Sciatic nerve (tissue), 2 donors: ENCODE results near the gene MRAP2. TPM values are rescaled to one million over a fixed set of nuclear protein-coding genes. Genes with fewer than 3 reads are reported as not detected.
"Not testable (repeated sequence)": the region's sequence is repeated elsewhere in the genome, so short reads cannot be mapped to it uniquely, and the experiment has no call there.

Experiments used
- ATAC-seq: fragments of 200-7000 bp; cut with Tn5 transposase; one replicate; pipeline ENCODE4 v1.9.1; 2020; ENCODE audit warnings: mild to moderate bottlenecking, moderate library complexity
- DNase-seq: peaks from one replicate; pipeline ENCODE4 v3.0.0-alpha.2; 2020; ENCODE audit warnings: low spot score
- intact Hi-C: fragments of 100-400 bp; cut with DNase I; formaldehyde crosslinking; loops from one replicate; pipeline ENCODE4 v1.14.2; 2022
- total RNA-seq: library from RNA; stranded (reverse); fragmentation: NEBNext Ultra II Directional; extraction: Animal tissue kit (Norgen Biotek cat#: 25700); gene quantifications from one replicate; pipeline ENCODE4 v1.2.1, GENCODE V29; 2021
- donor health status: DM: no; HTN: no; CAD: no.
- donor health status: DM: no; HTN: no; CAD: no.

The MRAP2 gene
- total RNA-seq, 1 donor from 2014 or later: 10.3 TPM

DNA sequence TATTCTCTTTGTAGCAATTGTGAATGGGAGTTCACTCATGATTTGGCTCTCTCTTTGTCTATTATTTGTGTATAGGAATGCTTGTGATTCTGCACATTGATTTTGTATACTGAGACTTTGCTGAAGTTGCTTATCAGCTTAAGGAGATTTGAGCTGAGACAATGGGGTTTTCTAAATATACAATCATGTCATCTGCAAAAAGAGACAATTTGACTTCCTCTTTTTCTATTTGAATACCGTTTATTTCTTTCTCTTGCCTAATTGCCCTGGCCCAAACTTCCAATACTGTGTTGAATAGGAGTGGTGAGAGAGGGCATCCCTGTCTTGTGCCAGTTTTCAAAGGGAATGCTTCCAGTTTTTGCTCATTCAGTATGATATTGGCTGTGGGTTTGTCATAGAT, 77.8 kb downstream of the MRAP2 start:
- intact Hi-C loops, ATAC-seq, DNase-seq: not testable (repeated sequence)

DNA sequence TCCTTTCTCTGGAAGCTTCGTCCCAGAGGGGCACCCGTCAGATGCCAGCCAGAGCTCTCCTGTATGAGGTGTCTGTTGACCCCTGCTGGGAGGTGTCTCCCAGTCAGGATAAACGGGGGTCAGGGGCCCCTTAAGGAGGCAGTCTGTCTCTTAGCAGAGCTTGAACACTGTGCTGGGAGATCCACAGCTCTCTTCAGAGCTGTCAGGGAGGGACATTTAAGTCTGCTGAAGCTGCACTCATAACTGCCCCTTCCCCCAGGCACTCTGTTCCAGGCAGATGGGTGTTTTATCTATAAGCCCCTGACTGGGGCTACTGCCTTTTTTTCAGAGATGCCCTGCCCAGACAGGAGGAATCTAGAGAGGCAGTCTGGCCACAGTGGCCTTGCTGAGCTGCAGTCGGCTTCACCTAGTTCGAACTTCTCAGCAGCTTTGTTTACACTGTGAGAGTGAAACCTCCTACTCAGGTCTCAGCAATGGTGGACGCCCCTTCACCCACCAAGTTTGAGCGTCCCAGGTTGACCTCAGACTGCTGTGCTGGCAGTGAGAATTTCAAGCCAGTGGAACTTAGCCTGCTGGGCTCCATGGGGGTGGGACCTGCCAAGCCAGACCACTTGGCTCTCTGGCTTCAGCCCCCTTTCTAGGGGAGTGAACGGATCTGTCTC, 81.5 kb downstream of the MRAP2 start:
- intact Hi-C loops, ATAC-seq, DNase-seq: not testable (repeated sequence)

DNA sequence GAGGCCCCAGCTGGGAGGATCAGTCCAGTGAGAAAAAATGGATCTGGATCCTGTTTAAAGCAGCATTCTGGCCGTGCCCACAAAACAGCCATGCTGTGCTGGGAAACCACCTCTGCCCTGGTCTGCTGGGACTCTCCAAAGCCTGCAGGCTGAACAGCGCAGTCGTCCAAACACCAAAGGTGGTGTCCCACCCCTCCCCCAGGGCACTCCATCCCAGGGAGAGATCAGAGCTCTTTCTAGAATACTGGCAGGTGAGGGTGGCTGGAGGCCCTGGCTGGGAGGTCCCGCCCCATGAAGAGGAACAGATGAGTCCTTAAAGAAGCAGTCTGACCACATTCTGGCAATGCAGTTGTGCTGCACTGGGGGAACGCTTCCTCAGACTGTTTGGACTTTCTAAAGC, 84.6 kb downstream of the MRAP2 start:
- ATAC-seq (no peak), DNase-seq (no peak)
- intact Hi-C loops: no loop called here

DNA sequence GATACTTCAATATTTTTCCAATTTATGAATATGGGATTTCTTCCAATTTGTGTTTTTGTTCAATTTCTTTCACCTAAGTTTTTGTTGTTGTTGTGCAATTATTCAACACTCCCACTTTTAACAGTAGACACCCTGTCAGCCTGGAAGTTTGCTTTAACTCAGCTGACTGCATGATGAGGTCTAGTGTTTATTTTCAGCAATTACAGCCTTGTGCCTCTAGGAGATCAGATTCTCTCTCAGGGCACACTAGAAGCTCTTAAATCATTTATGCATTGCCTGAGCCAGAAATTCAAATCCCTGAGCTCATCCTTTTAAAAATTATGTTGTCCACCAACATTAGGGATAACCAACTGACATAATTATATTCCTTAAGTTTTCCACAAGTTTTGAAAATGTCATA, 85.7 kb downstream of the MRAP2 start:
- DNase-seq: no peak
- intact Hi-C loops: no loop called here
- ATAC-seq: no peak

DNA sequence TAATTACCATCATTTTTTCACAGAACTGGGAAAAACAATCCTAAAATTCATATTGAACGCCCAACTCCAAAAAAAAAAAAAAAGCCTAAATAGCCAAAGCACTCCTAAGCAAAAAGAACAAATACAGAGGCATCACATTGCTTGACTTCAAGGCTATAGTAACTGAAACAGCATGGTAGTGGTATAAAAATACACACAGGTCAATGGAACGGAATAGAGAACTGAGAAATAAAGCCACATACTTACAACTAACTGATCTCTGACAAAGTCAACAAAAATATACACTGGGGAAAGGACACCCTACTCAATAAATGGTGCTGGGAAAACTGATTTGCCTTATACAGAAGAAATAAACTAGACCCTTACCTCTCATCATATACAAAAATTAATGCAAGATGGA, 89.6 kb downstream of the MRAP2 start:
- DNase-seq (no peak), ATAC-seq (no peak)
- intact Hi-C loops: no loop called here

DNA sequence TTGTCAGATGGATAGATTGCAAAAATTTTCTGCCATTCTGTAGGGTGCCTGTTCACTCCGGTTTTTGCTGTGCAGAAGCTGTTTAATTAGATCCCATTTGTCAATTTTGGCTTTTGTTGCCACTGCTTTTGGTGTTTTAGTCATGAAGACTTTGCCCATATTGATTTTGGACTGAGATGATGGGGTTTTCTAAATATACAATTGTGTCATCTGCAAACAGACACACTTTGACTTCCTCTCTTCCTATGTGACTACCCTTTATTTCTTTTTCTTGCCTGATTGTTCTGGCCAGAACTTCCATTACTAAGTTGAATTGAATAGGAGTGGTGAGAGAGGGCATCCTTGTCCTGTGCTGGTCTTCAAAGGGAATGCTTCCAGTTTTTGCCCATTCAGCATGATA, 96.0 kb downstream of the MRAP2 start:
- intact Hi-C loops, DNase-seq, ATAC-seq: not testable (repeated sequence)

DNA sequence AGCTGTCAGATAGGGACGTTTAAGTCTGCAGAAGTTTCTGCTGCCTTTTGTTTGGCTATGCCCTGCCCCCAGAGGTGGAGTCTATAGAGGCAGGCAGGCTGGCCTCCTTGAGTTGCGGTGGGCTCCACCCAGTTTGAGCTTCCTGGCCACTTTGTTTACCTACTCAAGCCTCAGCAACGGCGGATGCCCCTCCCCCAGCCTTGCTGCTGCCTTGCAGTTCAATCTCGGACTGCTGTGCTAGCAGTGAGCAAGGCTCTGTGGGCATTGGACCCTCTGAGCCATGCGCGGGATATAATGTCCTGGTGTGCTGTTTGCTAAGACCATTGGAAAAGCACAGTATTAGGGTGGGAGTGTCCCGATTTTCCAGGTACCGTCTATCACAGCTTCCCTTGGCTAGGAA, 99.8 kb downstream of the MRAP2 start:
- ATAC-seq, DNase-seq, intact Hi-C loops: not testable (repeated sequence)

DNA sequence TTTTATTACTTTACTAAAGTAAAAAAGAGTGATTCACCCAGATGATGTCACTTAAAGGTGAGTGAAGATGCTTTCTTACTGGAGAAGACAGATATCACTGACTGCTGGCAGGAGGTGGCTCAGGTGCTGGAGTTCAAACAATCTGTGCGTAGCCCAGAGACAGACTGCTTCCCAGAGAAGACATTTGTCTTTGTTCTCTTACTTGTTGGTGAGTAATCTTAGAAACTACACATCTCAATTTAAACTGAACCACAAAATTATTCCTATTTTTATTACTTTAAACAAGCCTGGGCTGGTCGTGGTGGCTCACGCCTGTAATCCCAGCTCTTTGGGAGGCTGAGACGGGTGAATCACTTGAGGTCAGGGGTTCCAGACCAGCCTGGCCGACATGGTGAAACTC, 101.7 kb downstream of the MRAP2 start:
- no peak for DNase-seq
- intact Hi-C loops: no loop called here
- no peak for ATAC-seq

DNA sequence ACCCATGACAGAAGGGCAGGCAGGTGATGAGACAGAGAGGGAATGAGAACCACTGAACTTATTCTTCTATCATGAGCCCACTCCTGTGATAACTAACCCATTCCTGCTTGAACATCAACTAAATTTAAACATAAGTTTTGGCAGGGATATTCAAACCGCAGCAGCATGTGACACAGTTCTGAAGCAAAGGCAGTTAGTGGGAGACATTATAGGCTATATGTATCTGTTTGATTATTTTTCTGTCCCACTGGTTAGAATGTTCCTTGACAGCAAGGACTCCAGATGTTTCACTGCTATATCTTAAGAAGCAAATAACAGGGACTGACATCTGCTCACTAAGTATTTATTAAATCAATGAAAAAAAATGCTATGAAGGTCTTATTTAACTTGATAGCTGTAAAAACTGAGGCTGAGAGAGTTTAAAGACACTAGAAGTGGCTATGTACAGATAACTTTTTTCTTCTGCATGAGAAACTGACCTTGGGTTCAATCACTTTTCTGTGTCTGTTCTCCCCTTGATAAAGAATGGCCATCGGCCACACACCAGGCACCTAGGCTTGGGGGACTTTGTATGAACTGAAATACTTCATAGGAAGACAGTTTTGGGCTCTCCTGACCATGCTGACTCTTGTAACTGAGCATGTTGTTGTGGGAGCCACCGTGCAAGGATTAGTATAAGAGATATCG, 102.9 kb downstream of the MRAP2 start:
- intact Hi-C loops: no loop called here
- no peak for ATAC-seq
- no peak for DNase-seq

DNA sequence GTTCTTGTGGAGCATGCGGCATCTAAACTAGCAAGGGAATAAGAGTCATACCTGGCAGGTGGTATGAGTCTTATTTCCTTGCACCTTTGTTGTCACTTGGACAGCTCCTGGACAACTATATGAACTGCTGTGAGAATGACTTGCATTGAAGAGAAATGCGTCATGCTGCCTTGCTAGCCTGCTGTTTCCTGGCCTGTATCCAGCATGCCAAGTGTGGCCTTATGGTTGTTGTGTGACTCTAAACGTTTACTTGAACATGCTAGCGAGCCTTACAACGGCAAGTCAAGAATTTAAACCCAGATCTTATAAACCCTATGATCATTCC, 103.4 kb downstream of the MRAP2 start:
- intact Hi-C loops: no loop called here
- ATAC-seq (no peak), DNase-seq (no peak)

DNA sequence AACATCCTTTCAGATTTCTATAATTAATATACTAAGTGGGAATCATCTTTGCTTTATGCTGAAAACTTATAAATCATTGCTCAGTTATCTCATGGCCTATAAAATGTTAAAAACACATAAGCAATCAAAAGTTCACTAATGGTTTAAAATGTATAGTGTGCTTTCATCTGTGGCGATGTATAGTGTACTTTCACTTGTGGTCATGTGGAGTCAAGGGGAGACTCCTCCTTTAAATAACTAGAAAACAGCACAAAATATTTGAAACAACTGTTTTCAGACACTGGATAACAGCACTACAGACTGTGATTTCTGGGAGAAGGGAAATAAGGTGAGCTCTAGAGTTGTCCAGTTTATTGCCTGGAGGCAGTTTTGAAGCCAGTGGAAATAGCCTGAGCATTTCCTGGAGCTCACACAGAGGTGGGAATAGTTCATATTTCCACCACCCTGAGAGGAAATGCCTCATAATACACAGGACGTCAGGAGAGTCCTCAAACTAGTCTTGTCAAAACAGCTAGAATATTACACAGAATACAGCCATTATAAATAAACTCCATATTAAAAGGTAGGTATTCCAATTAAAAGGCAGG, 104.5 kb downstream of the MRAP2 start:
- no peak for ATAC-seq
- intact Hi-C loops: no loop called here

DNA sequence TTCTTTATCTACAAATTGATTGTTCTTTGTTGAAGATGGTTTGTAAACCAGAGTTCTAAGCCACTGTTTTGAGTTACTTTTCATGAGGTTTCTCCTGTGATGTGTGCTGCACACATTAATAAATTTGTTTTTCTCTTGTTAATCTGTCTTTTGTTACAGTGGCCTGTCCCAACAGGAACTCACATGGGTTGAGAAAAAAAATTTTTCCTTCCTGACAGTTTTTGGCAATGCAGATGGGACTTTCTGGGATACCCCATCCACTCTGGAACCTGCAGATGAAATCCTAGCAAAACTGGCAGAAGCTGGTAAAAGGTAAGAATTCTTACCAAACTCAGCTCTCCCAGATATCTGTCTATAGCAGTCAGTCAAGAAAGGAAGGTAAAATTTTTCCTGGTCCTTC, 105.7 kb downstream of the MRAP2 start:
- intact Hi-C loops: no loop called here
- no peak for ATAC-seq

More for the DNA sequence above, 104.5 kb downstream of the MRAP2 start:
- no peak for DNase-seq

More for the DNA sequence above, 105.7 kb downstream of the MRAP2 start:
- DNase-seq: no peak

Other genes with a start within 250 kb of the MRAP2 start
- gene RIPPLY2, start 180.4 kb upstream of the MRAP2 start, total RNA-seq: 0.80 TPM
- 18.1 TPM for gene CYB5R4, start 174.1 kb upstream of the MRAP2 start, total RNA-seq
- gene CEP162, start 193.9 kb downstream of the MRAP2 start, total RNA-seq: 17.0 TPM